Measurements from ENCODE around the gene APOBEC3G.

The APOBEC3G gene

GRCh38 chr22:39091126-39092081, 14.3 kb downstream of the APOBEC3G start:
- no peak for DNase-seq (ENCODE audit: low spot score)

- DNase-seq (ENCODE audit: low spot score): no peak
These were observed 15.2 kb downstream of the APOBEC3G start for GRCh38 chr22:39092111-39092862.

GRCh38 chr22:39094717-39095389, 17.8 kb downstream of the APOBEC3G start:
- DNase-seq (ENCODE audit: low spot score): no peak

- DNase-seq (ENCODE audit: low spot score): no peak
These were observed 18.9 kb downstream of the APOBEC3G start for GRCh38 chr22:39095971-39096370.

GRCh38 chr22:39097098-39098020, 20.3 kb downstream of the APOBEC3G start, which contains the start of gene APOBEC3H:
APOBEC3H (plus strand) TSS chr22:39097244; CDS start chr22:39100279, 3,035 bp downstream.
- peak; percentile 49 for DNase-seq (ENCODE audit: low spot score)

- no peak for DNase-seq (ENCODE audit: low spot score)
These were observed 21.0 kb downstream of the APOBEC3G start for GRCh38 chr22:39098026-39098425.

- no peak for DNase-seq (ENCODE audit: low spot score)
These were observed 21.5 kb downstream of the APOBEC3G start for GRCh38 chr22:39098576-39098975.

GRCh38 chr22:39101226-39101625, 24.2 kb downstream of the APOBEC3G start:
- no peak for DNase-seq (ENCODE audit: low spot score)

- no peak for DNase-seq (ENCODE audit: low spot score)
These were observed 26.4 kb downstream of the APOBEC3G start for GRCh38 chr22:39103431-39103830.

GRCh38 chr22:39106326-39106725, 29.3 kb downstream of the APOBEC3G start:
- DNase-seq (ENCODE audit: low spot score): no peak

GRCh38 chr22:39108487-39108886, 31.4 kb downstream of the APOBEC3G start:
- DNase-seq (ENCODE audit: low spot score): no peak

GRCh38 chr22:39109361-39109760, 32.3 kb downstream of the APOBEC3G start:
- no peak for DNase-seq (ENCODE audit: low spot score)

- no peak for DNase-seq (ENCODE audit: low spot score)
These were observed 33.8 kb downstream of the APOBEC3G start for GRCh38 chr22:39110631-39111561.

GRCh38 chr22:39114112-39114511, 37.0 kb downstream of the APOBEC3G start:
- DNase-seq (ENCODE audit: low spot score): no peak

- no peak for DNase-seq (ENCODE audit: low spot score)
These were observed 38.5 kb downstream of the APOBEC3G start for GRCh38 chr22:39115570-39115969.

GRCh38 chr22:39115977-39116621, 39.0 kb downstream of the APOBEC3G start:
- DNase-seq (ENCODE audit: low spot score): no peak

- DNase-seq (ENCODE audit: low spot score): peak; percentile 50
These were observed 40.6 kb downstream of the APOBEC3G start for GRCh38 chr22:39117585-39118191.

GRCh38 chr22:39120983-39121382, 43.9 kb downstream of the APOBEC3G start:
- DNase-seq (ENCODE audit: low spot score): no peak
